Measurements from ENCODE around the gene SFMBT2.

- no peak for TF ChIP-seq CTCF (IDR thresholded peaks at IDR 0.05)
- no peak for TF ChIP-seq POLR2A (IDR thresholded peaks at IDR 0.05)
Observed at GRCh38 chr10:7161484-7162250, 249.2 kb downstream of the SFMBT2 start.
